ENCODE data around the gene EHBP1. TPM values are rescaled to one million over a fixed set of nuclear protein-coding genes. Genes with fewer than 3 reads are reported as not detected.

Gene EHBP1
- total RNA-seq, 5 donors from 2014 or later (not counting 1 experiment from before 2014, with no cell fraction given) = 22.1 to 28.7 (median 26.1) TPM

DNA sequence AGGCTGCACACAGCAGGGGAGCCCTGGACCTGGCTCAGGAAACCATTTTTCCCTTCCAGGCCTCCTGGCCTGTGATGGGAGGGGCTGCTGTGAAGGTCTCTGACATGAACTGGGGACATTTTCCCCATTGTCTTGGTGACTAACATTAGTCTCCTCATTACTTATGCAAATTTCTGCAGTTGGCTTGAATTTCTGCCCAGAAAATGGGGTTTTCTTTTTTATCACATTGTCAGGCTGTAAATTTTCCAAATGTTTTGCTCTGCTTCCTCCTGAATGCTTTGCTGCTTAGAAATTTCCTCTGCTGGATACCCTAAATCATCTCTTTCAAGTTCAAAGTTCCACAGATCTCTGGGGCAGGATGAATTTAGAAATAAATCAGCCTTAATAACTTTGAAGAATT is 78.2 kb downstream of the EHBP1 start:
- Mint-ChIP-seq H3K27ac (no peak overlapping the region), H3K36me3 (peaks cover 7% of the 10 kb centered on the region), H3K9me3 (peaks cover 0 to 4% (median 3%) of the 10 kb centered on the region in 3 donors), H3K4me3 (no peak overlapping the region), H3K27me3 (no peaks in the 10 kb centered on the region), H3K4me1 (peaks cover 0 to 3% (median 0%) of the 10 kb centered on the region in 3 donors)
- ChIA-PET POLR2A (no interaction called here), CTCF (no interaction called here)
- ATAC-seq (replicated peaks in 1 of 4) (no peak), DNase-seq (no peak)
- no peaks in the 10 kb centered on the region for H3K4me1 ChIP-seq (ENCODE audit: control insufficient read depth in 1 of 2, extremely low read depth in 1 of 2, insufficient read depth in 2 of 2, low read length in 2 of 2)
- no peak overlapping the region for H3K4me3 ChIP-seq (ENCODE audit: control insufficient read depth in 1 of 2, extremely low read depth in 1 of 2, low read length in 1 of 2)
- no peaks in the 10 kb centered on the region for H3K9me3 ChIP-seq
- H3K27me3 ChIP-seq (replicated peaks in 1 of 2; ENCODE audit: control insufficient read depth in 2 of 2, extremely low read depth in 1 of 2, insufficient read depth in 2 of 2, low read length in 1 of 2) = no peaks in the 10 kb centered on the region
- no peak overlapping the region for H3K27ac ChIP-seq (ENCODE audit: low read length)
- no peaks in the 10 kb centered on the region for H3K36me3 ChIP-seq (ENCODE audit: control insufficient read depth in 2 of 2, extremely low read depth in 1 of 2, insufficient read depth in 1 of 2, low read length in 1 of 2)

- DNase-seq (no peak), ATAC-seq (replicated peaks in 1 of 4) (no peak)
- Mint-ChIP-seq H3K27me3 (no peaks in the 10 kb centered on the region), H3K27ac (no peak overlapping the region), H3K4me1 (peaks cover 0 to 4% (median 0%) of the 10 kb centered on the region in 3 donors), H3K9me3 (peaks cover 0 to 4% (median 3%) of the 10 kb centered on the region in 3 donors), H3K36me3 (peaks cover 4% of the 10 kb centered on the region), H3K4me3 (no peak overlapping the region)
- Histone ChIP-seq H3K27me3 (replicated peaks in 1 of 2; ENCODE audit: control insufficient read depth in 2 of 2, extremely low read depth in 1 of 2, insufficient read depth in 2 of 2, low read length in 1 of 2) (no peaks in the 10 kb centered on the region), H3K4me3 (ENCODE audit: control insufficient read depth in 1 of 2, extremely low read depth in 1 of 2, low read length in 1 of 2) (no peak overlapping the region), H3K36me3 (ENCODE audit: control insufficient read depth in 2 of 2, extremely low read depth in 1 of 2, insufficient read depth in 1 of 2, low read length in 1 of 2) (no peaks in the 10 kb centered on the region), H3K4me1 (ENCODE audit: control insufficient read depth in 1 of 2, extremely low read depth in 1 of 2, insufficient read depth in 2 of 2, low read length in 2 of 2) (no peaks in the 10 kb centered on the region), H3K9me3 (no peaks in the 10 kb centered on the region), H3K27ac (ENCODE audit: low read length) (no peak overlapping the region)
- ChIA-PET POLR2A (no interaction called here), CTCF (no interaction called here)
- WGBS (ENCODE audit: insufficient coverage) = no CpG with 5 or more reads among the region's 2 CpGs
Observed at GRCh38 chr2:62784341-62784740, 78.8 kb downstream of the EHBP1 start.

GRCh38 chr2:62785216-62785615 is 79.7 kb downstream of the EHBP1 start:
- Histone ChIP-seq H3K4me1 (ENCODE audit: control insufficient read depth in 1 of 2, extremely low read depth in 1 of 2, insufficient read depth in 2 of 2, low read length in 2 of 2) (no peaks in the 10 kb centered on the region), H3K9me3 (no peaks in the 10 kb centered on the region), H3K36me3 (ENCODE audit: control insufficient read depth in 2 of 2, extremely low read depth in 1 of 2, insufficient read depth in 1 of 2, low read length in 1 of 2) (no peaks in the 10 kb centered on the region), H3K27ac (ENCODE audit: low read length) (no peak overlapping the region), H3K4me3 (ENCODE audit: control insufficient read depth in 1 of 2, extremely low read depth in 1 of 2, low read length in 1 of 2) (no peak overlapping the region), H3K27me3 (replicated peaks in 1 of 2; ENCODE audit: control insufficient read depth in 2 of 2, extremely low read depth in 1 of 2, insufficient read depth in 2 of 2, low read length in 1 of 2) (no peaks in the 10 kb centered on the region)
- DNase-seq (no peak), ATAC-seq (replicated peaks in 1 of 4) (no peak)
- 90% methylated on average over 2 of the region's 3 CpGs for WGBS (ENCODE audit: insufficient coverage)
- Mint-ChIP-seq H3K9me3 (peaks cover 0 to 4% (median 3%) of the 10 kb centered on the region in 3 donors), H3K36me3 (peaks cover 4% of the 10 kb centered on the region), H3K27me3 (no peaks in the 10 kb centered on the region), H3K4me3 (no peak overlapping the region), H3K27ac (no peak overlapping the region), H3K4me1 (peaks cover 0 to 12% (median 3%) of the 10 kb centered on the region in 3 donors)
- CTCF ChIA-PET = no interaction called here
- POLR2A ChIA-PET = no interaction called here

DNA sequence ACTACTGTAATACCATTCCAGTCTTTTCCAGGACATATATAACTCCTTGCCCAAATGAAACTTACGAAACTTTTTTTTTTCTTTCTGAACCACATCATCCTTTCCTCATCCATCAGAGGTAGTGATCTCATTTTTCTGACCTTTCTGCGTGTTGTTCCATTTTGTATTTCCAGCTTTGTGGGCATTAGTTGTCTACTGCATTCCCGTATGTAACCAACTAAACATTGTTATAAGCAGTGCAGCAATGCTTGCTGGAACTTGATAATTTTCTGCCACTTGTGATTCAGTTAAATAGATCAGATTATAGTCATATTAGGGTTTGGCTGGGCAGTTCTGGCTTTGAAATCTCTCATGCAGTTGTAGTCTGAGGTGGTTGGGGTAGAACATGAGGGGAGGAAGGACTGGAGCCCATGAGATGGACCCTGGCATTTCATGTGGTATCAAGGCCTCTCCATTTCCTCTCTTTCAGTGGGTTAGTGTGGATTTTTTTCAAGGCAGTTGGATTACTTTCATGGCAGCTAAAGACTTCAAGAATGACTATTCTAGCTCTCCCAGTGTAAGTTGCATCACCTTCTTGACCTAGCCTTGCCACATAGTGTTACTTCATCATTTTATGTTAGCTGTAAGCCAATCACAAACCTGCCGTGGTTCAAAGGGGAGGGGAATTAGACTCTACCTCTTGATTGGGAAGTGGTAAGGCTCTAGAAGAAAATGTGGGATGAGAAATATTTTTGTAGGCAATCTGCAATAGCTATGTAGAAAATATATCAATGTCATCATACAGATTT is 80.5 kb downstream of the EHBP1 start:
- DNase-seq (no peak), ATAC-seq (replicated peaks in 1 of 4) (no peak)
- Mint-ChIP-seq H3K4me1 (peaks cover 0 to 12% (median 3%) of the 10 kb centered on the region in 3 donors), H3K36me3 (peaks cover 4% of the 10 kb centered on the region), H3K27ac (no peak overlapping the region), H3K4me3 (no peak overlapping the region), H3K27me3 (no peaks in the 10 kb centered on the region), H3K9me3 (peaks cover 0 to 4% (median 3%) of the 10 kb centered on the region in 3 donors)
- Histone ChIP-seq H3K4me1 (ENCODE audit: control insufficient read depth in 1 of 2, extremely low read depth in 1 of 2, insufficient read depth in 2 of 2, low read length in 2 of 2) (no peaks in the 10 kb centered on the region), H3K4me3 (ENCODE audit: control insufficient read depth in 1 of 2, extremely low read depth in 1 of 2, low read length in 1 of 2) (no peak overlapping the region), H3K27ac (ENCODE audit: low read length) (no peak overlapping the region), H3K27me3 (replicated peaks in 1 of 2; ENCODE audit: control insufficient read depth in 2 of 2, extremely low read depth in 1 of 2, insufficient read depth in 2 of 2, low read length in 1 of 2) (no peaks in the 10 kb centered on the region), H3K9me3 (no peaks in the 10 kb centered on the region), H3K36me3 (ENCODE audit: control insufficient read depth in 2 of 2, extremely low read depth in 1 of 2, insufficient read depth in 1 of 2, low read length in 1 of 2) (no peaks in the 10 kb centered on the region)
- 86% methylated on average over 1 of the region's 4 CpGs for WGBS (ENCODE audit: insufficient coverage)
- ChIA-PET CTCF (no interaction called here), POLR2A (interaction anchor here in 1 of 2 donors (0.7 kb wide), 1 partner anchor 1304 kb away, joined by 3 read pairs; no protein-coding TSS in a partner anchor)

DNA sequence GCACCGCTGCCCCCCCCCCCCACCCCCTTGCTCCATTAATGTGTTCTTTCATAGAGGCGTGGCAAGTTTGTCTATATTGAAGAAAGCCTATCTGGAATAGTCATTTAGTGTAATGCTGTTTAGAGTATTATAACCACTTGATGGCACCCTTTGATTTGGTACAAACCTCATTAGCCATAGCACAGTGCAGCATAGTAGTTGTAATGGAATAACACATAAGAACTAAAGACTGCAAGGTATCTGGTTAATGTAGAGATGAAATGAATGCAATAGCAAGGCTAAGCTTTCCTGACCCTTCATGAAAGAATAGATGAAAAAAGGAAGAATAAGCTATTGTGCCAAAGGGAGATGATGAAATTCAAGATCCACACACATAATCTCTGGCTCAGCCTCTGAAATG is 81.9 kb downstream of the EHBP1 start:
- no peaks in the 10 kb centered on the region for H3K36me3 ChIP-seq (ENCODE audit: control insufficient read depth in 2 of 2, extremely low read depth in 1 of 2, insufficient read depth in 1 of 2, low read length in 1 of 2)
- H3K4me1 Mint-ChIP-seq = peaks cover 0 to 12% (median 3%) of the 10 kb centered on the region in 3 donors
- no CpG with 5 or more reads among the region's 2 CpGs for whole genome bisulfite sequencing (ENCODE audit: insufficient coverage)
- H3K4me3 ChIP-seq (ENCODE audit: control insufficient read depth in 1 of 2, extremely low read depth in 1 of 2, low read length in 1 of 2) = no peak overlapping the region
- H3K36me3 Mint-ChIP-seq = peaks cover 4% of the 10 kb centered on the region
- no peak overlapping the region for H3K27ac ChIP-seq (ENCODE audit: low read length)
- H3K4me3 Mint-ChIP-seq = no peak overlapping the region
- H3K27me3 ChIP-seq (replicated peaks in 1 of 2; ENCODE audit: control insufficient read depth in 2 of 2, extremely low read depth in 1 of 2, insufficient read depth in 2 of 2, low read length in 1 of 2) = no peaks in the 10 kb centered on the region
- H3K4me1 ChIP-seq (ENCODE audit: control insufficient read depth in 1 of 2, extremely low read depth in 1 of 2, insufficient read depth in 2 of 2, low read length in 2 of 2) = no peaks in the 10 kb centered on the region
- CTCF ChIA-PET = interaction anchor here (0.6 to 0.7 kb wide), 2 partner anchors 151 to 1525 kb away, joined by 3 read pairs; no protein-coding TSS in a partner anchor
- H3K9me3 Mint-ChIP-seq = peaks cover 0 to 4% (median 3%) of the 10 kb centered on the region in 3 donors
- DNase-seq (peak in 1 of 35 experiments; percentile 24), ATAC-seq (replicated peaks in 1 of 4) (no peak)
- POLR2A ChIA-PET = no interaction called here
- H3K27ac Mint-ChIP-seq = no peak overlapping the region
- no peaks in the 10 kb centered on the region for H3K27me3 Mint-ChIP-seq
- no peaks in the 10 kb centered on the region for H3K9me3 ChIP-seq

GRCh38 chr2:62789518-62789917 is 84.0 kb downstream of the EHBP1 start:
- 83% methylated on average over 2 of the region's 3 CpGs for WGBS (ENCODE audit: insufficient coverage)
- Histone ChIP-seq H3K36me3 (ENCODE audit: control insufficient read depth in 2 of 2, extremely low read depth in 1 of 2, insufficient read depth in 1 of 2, low read length in 1 of 2) (no peaks in the 10 kb centered on the region), H3K27me3 (replicated peaks in 1 of 2; ENCODE audit: control insufficient read depth in 2 of 2, extremely low read depth in 1 of 2, insufficient read depth in 2 of 2, low read length in 1 of 2) (no peaks in the 10 kb centered on the region), H3K4me3 (ENCODE audit: control insufficient read depth in 1 of 2, extremely low read depth in 1 of 2, low read length in 1 of 2) (no peak overlapping the region), H3K4me1 (ENCODE audit: control insufficient read depth in 1 of 2, extremely low read depth in 1 of 2, insufficient read depth in 2 of 2, low read length in 2 of 2) (no peaks in the 10 kb centered on the region), H3K27ac (ENCODE audit: low read length) (no peak overlapping the region), H3K9me3 (no peaks in the 10 kb centered on the region)
- ChIA-PET CTCF (interaction anchor here in 1 of 2 donors (1.6 kb wide), 1 partner anchor 14 kb away, joined by 3 read pairs; no protein-coding TSS in a partner anchor), POLR2A (no interaction called here)
- Mint-ChIP-seq H3K36me3 (no peaks in the 10 kb centered on the region), H3K4me3 (no peak overlapping the region), H3K27ac (no peak overlapping the region), H3K9me3 (no peaks in the 10 kb centered on the region), H3K4me1 (peaks cover 0 to 12% (median 3%) of the 10 kb centered on the region in 3 donors), H3K27me3 (no peaks in the 10 kb centered on the region)
- DNase-seq (no peak), ATAC-seq (replicated peaks in 1 of 4) (no peak)

Data from T-cell (primary cell).